ENCODE results near the gene KLLN.
"Not testable (repeated sequence)": the region's sequence is repeated elsewhere in the genome, so short reads cannot be mapped to it uniquely, and the experiment has no call there.

Gene KLLN

GRCh38 chr10:87887146-87887545 lies 23.8 kb upstream of the KLLN start:
- TF ChIP-seq, protein P1, sequence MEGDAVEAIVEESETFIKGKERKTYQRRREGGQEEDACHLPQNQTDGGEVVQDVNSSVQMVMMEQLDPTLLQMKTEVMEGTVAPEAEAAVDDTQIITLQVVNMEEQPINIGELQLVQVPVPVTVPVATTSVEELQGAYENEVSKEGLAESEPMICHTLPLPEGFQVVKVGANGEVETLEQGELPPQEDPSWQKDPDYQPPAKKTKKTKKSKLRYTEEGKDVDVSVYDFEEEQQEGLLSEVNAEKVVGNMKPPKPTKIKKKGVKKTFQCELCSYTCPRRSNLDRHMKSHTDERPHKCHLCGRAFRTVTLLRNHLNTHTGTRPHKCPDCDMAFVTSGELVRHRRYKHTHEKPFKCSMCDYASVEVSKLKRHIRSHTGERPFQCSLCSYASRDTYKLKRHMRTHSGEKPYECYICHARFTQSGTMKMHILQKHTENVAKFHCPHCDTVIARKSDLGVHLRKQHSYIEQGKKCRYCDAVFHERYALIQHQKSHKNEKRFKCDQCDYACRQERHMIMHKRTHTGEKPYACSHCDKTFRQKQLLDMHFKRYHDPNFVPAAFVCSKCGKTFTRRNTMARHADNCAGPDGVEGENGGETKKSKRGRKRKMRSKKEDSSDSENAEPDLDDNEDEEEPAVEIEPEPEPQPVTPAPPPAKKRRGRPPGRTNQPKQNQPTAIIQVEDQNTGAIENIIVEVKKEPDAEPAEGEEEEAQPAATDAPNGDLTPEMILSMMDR (IDR thresholded peaks at IDR 0.05; ENCODE audit: low read depth, low read length): no peak
- peaks cover 8% of the 10 kb centered on the region for H3K4me1 ChIP-seq

GRCh38 chr10:87886635-87887034 lies 23.3 kb upstream of the KLLN start:
- Histone ChIP-seq H3K36me3 (peaks cover 19% of the 10 kb centered on the region), H3K9me3 (no peaks in the 10 kb centered on the region), H3K4me3 (ENCODE audit: low read depth, low read length) (no peak overlapping the region), H3K27me3 (no peaks in the 10 kb centered on the region), H3K4me1 (peaks cover 13% of the 10 kb centered on the region)
- TF ChIP-seq, protein P1 (IDR thresholded peaks at IDR 0.05; ENCODE audit: low read depth, low read length): no peak
- no peak for DNase-seq

More at GRCh38 chr10:87887146-87887545, 23.8 kb upstream of the KLLN start:
- Histone ChIP-seq H3K27me3 (no peaks in the 10 kb centered on the region), H3K9me3 (no peaks in the 10 kb centered on the region), H3K4me3 (ENCODE audit: low read depth, low read length) (no peak overlapping the region), H3K36me3 (peaks cover 19% of the 10 kb centered on the region)
- DNase-seq: no peak

GRCh38 chr10:87882555-87883294 lies 19.4 kb upstream of the KLLN start:
- no peak overlapping the region; the same call in 1 of the 2 replicates for H3K4me3 ChIP-seq (ENCODE audit: low read depth, low read length)
- TF ChIP-seq, protein P1 (IDR thresholded peaks at IDR 0.05; ENCODE audit: low read depth, low read length): no peak
- no peaks in the 10 kb centered on the region for H3K9me3 ChIP-seq
- peaks cover 28% of the 10 kb centered on the region for H3K36me3 ChIP-seq
- no peak for DNase-seq
- peaks cover 13% of the 10 kb centered on the region for H3K4me1 ChIP-seq
- H3K27me3 ChIP-seq: no peaks in the 10 kb centered on the region

GRCh38 chr10:87881373-87882059 lies 18.2 kb upstream of the KLLN start:
- not testable (repeated sequence) for H3K9me3 ChIP-seq; DNase-seq; H3K27me3 ChIP-seq; H3K4me3 ChIP-seq (ENCODE audit: low read depth, low read length)
- Histone ChIP-seq H3K36me3 (peaks cover 27% of the 10 kb centered on the region), H3K4me1 (peaks cover 13% of the 10 kb centered on the region)

DNA sequence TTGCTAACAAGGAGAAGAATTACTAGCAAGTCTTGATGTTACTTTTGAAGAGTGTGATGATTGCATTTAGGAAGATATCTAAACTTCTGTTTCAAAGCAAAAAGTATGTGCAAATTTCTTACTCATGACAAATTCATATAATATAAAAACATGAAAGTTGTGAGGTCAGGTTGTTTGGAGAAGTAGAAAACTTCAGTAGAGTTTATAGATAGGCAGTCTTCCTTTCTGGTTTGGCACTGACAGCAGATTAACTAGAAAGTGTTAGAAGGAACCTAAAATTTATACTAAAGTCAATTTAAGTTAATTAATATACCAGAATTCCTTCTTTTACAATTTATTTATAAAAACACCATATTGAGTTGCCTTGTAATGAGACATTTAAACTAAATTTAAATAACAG lies 17.0 kb upstream of the KLLN start:
- TF ChIP-seq, protein P1 (IDR thresholded peaks at IDR 0.05; ENCODE audit: low read depth, low read length): no peak
- Histone ChIP-seq H3K36me3 (peaks cover 25% of the 10 kb centered on the region), H3K4me3 (ENCODE audit: low read depth, low read length) (no peak overlapping the region), H3K4me1 (peaks cover 7% of the 10 kb centered on the region), H3K27me3 (no peaks in the 10 kb centered on the region), H3K9me3 (no peaks in the 10 kb centered on the region)
- DNase-seq: no peak

DNA sequence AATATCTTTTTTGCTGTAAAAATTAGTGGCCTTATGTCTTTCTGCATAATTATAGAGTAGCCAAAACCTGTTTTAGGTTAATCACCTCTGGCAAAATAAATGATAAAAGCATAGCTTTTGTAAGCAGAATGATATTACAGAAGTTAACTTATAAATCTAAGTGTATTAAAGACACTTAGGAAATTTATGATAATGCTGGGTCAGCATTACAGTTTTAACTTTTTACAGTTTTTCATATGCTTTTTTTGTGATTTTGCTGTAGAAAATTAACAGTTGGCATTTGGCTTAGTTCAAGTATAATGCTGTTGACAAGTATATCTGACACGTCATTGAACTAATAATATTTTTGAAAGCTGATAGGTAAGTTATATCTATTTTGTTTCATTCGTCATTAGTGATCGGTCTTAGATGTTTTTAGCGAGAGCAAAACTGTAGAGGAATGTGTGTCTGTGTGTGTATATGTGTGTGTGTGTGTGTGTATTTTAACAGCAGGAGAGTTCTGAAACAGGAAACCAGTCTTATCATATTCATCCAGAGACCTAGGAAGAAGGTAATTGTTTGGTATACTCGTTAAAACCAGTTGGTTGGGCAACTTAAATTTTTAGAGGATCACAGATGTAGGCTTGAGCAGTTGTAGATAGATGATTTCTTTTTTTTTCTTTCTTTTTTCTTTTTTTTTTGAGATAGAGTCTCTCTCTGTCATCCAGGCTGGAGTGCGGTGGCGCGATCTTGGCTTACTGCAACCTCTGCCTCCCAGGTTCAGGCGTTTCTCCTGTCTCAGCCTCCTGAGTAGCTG lies 15.5 kb upstream of the KLLN start:
- Histone ChIP-seq H3K27me3 (no peaks in the 10 kb centered on the region), H3K9me3 (no peaks in the 10 kb centered on the region), H3K4me1 (peaks cover 7% of the 10 kb centered on the region), H3K4me3 (ENCODE audit: low read depth, low read length) (no peak overlapping the region), H3K36me3 (peaks cover 25% of the 10 kb centered on the region)
- no peak for DNase-seq
- TF ChIP-seq, protein P1 (IDR thresholded peaks at IDR 0.05; ENCODE audit: low read depth, low read length): no peak
